C1 segment of cervical spinal cord (tissue), 14 donors: ENCODE results near the gene IGF2BP3.
"Not testable (repeated sequence)": the region's sequence is repeated elsewhere in the genome, so short reads cannot be mapped to it uniquely, and the experiment has no call there.

ENCODE experiments used
- DNase-seq, 14 donors: peaks; one replicate each; lab custom pipeline; 2025; lab: John Stamatoyannopoulos, UW

Gene IGF2BP3

DNA sequence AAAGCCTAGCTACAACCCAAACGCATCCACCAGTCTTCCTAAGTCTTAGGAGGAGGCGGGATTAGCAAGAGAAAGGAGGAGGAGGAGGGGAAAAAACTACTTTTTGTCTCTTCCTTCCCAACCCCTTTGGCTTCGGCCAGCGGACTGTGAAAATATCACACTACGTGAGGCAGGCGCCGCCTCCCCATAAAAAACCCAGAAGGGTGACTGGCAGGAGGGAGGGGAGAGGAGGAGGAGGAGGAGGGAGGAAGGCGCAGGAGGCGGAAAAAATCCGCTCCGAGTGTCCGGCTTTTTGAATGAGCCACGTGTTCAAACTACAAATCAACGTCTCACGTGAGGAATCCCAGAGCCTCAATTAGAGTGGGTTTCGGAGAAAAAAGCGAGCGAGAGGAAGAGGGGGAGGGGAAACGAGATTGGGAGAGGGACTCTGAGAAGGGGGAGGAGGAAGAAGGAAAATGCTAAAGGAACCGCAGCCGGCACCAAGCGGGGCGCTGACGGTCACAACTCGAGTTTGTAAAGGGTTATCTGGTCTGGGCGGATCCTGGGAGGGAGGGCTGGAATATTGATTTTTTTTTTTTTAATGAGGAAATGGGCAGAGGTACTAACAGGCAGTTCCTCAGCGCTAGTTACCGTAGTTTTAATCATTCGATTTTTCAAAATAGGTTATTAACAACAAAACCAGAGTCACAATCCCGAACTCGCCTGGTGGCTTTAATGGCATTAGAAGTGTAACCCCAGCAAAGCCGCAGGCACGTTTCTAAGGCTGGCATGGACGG lies at the start of gene IGF2BP3:
IGF2BP3 (minus strand) TSS at position 162 of the 776 bp plus-strand sequence. CDS start 381 bp downstream, outside the sequence.
- DNase-seq: no peak

DNA sequence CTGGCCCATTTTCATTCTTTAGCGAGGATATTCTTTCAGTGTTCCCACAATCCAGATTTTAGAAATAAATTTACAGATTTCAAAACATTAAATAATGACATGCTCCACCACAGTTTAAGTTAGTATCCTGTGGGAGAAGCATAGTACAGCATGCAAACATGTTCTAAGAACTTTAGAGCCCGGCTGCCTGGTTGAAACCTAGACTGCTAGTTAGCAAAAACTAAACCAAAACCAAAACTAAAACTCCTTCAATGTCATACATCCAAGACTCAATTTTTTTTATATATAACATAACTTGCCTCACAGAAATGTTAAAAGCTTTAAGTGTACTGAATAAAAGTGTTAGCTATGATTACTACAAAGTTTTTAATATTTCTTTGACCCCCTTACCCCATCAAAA lies 44.5 kb upstream of the IGF2BP3 start:
- no peak for DNase-seq

DNA sequence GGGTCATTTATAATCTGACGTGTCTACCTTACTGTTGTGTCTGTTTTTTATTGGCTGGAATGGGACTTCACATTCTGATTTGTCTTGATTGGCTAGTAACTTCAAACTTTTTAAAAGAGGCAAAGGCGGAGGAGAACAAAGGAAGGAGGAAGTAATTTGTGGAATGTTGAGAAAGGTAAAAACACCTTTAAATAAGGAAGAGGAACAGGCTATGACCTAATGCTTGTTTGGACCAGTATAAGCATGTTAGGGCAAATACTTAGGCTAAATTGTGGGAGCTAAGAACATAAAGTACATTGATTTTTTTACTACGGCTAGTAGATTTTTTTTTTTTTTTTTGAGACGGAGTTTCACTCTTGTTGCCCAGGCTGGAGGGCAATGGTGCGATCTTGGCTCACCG lies 43.5 kb upstream of the IGF2BP3 start:
- not testable (repeated sequence) for DNase-seq

DNA sequence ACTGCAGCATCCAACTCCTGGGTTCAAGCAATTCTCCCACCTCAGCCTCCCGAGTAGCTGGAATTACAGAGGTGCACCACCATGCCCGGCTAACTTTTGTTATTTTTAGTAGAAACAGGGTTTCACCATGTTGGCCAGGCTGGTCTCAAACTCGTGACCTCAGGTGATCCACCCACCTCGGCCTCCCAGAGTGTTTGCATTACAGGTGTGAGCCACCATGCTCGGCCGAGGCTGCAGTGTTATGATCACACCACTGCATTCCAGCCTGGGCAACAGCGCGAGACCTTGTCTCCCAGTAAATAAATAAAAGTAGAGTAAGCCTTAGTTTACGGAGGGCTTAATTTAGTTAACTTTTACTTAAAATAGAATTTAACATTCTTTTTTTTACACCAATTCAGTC lies 23.7 kb upstream of the IGF2BP3 start:
- DNase-seq: no peak

DNA sequence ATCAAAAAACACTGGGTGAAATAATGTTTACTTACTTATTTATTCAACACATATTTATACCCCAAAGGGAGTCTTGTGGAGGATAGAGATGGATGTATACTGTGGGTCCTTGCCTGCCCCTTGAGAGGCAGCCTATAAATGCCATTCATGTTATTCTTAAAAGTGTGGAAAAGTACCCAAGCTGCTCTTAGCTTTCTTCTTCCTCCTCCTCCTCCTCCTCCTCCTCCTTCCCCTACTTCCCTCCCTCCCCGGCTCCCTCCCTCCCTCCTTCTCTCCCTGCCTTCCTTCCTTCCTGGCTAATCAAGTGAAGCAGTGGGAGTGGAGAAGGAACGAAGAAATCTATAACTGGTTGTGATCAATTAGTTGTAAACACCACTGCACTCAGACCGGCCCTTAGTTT lies 21.2 kb upstream of the IGF2BP3 start:
- DNase-seq: no peak

DNA sequence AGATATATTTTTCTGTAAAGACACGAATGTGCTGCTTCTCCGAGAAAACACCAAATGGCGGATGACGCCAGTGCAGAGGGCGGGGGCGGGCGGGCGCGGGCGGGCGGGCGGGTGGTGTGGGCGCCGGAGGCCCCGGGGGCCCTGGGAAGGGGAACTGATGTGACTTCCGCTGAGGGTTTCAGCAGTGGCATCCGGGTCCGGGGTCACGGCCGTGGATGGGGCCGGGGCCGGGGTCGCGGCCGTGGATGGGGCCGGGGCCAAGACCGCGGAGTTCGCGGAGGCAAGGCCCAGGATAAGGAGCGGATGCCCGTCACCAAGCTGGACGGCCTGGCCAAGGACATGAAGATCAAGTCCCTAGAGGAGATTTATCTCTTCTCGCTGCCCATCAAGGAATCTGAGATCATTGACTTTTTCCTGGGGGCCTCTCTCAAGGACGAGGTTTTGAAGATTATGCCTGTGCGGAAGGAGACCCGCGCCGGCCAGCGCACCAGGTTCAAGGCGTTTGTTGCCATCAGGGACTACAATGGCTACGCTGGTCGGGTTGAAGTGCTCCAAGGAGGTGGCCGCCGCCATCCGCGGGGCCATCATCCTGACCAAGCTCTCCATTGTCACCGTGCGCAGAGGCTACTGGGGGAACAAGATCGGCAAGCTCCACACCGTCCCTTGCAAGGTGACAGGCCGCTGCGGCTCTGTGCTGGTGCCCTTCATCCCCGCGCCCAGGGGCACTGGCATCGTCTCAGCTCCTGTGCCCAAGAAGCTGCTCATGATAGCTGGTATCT lies 20.3 kb upstream of the IGF2BP3 start:
- peak in 10 of 14 donors; percentile 17 to 63 (median 32) for DNase-seq

DNA sequence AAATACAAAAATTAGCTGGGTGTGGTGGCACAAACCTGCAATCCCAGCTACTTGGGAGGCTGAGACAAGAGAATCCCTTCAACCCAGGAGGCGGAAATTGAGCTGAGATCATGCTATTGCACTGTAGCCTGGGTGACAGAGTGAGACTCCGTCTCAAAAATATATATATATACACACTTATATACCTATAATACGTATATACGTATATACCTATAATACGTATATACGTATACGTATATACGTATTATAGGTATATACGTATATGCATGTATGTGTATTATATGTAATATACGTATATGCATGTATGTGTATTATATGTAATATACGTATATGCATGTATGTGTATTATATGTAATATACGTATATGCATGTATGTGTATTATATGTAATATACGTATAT lies 18.4 kb upstream of the IGF2BP3 start:
- not testable (repeated sequence) for DNase-seq

DNA sequence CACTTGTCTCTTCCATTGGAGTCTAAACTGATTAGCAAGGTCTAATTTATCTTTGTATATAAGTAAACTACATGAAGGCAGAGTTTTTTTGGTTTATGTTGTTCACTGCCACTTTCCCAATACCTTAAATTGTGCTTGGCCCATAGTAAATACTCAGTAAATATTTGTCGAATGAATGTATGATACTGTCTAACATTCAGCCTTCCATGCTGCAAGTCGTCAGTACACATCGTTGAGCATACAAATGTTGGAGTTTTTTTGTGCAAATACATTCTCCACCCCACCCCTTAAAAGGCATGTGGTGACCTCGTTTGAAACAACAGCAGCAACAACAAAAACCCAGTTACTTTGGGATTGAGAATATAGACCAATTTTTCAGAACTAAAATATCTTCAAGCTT lies 17.4 kb upstream of the IGF2BP3 start:
- DNase-seq: no peak

DNA sequence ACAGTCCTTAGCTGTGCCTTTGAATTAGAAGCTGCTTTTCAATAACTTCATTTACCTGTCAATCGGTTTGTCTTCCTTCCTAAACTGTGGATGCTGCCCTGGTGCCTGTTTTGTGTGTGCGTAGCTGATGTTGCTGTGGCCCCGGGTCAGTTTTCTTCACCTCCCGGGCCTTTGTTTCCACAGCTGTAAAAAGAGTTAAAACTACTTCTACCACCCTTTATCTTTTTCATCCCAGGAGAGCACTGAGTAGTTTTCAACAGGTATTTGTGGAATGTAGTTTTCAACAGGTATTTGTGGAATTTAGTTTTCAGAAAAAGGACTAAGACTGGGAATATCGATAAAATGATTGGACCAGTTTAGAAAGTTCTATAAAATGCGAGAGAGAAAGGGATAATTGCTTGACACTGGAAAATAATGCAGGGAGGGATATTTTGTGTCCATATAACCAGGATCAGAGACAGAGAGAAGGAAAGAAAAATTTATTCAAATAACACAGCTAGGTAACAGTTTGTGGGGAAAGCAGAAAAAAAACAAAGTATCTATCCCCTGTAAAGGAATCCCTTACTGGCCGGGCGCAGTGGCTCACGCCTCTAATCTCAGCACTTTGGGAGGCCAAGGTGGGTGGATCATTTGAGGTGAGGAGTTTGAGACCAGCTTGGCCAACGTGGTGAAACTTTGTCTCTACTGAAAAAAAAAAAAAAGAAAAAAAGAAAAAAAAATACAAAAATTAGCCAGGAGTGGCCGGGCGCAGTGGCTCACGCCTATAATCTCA lies 15.9 kb upstream of the IGF2BP3 start:
- DNase-seq: no peak

DNA sequence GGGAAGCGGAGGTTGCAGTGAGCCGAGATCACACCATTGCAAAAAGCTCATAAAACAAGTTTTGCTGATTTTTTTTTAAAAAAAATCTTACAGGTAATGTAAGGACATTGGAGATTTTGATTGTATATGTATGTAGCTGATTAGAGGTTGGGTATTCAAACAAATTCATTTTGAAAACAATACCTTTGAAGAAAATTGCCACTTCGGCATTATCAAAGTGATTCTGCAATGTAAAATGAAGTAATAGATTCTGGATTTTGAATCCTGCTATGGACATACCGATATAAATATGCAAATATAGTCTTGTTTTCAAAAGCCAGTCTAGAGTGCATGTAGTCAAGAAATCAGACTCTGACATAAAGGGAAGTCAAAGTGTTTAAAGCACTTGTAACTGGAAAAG lies 12.4 kb upstream of the IGF2BP3 start:
- no peak for DNase-seq

DNA sequence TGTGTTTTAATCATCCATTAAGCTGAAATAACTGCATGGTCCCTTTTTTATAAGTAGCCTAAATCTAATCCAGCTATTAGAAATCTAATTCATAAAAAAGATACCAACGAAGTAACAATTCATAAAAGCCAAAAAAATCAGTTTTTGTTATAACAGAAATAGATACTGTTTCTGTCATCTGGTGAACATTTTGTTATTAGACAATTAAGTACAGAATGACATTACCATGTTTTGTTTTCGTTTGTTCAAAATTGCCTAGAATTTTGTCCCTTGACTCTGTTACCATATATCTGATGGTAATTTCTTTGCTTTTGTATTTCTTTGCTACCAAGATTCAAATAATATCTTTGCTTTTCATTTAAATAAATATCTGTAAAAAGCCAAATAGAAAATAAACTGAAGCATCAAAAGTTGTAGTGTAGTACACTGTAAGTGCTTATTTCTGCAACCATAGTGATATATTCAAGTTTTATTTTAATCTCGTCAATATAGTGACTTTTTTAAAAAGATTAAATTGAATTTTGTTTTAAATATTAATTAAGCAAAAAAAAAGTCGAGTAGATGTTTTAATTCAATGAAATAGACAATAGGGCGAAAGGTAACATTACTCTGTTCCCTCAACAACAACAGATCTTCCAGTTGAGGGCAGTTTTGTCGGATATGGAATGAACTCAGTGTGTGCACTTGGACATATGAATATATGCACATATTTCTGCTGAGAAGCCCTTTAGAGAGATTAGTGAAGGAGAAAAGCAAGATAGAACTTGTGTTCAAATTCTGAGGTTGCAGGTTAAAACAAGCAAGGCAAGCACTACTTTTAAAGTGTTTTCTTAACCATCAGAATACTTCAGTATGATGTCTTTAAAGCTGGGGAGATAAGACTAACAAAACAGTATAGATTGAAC lies 7.9 kb upstream of the IGF2BP3 start:
- DNase-seq: no peak

DNA sequence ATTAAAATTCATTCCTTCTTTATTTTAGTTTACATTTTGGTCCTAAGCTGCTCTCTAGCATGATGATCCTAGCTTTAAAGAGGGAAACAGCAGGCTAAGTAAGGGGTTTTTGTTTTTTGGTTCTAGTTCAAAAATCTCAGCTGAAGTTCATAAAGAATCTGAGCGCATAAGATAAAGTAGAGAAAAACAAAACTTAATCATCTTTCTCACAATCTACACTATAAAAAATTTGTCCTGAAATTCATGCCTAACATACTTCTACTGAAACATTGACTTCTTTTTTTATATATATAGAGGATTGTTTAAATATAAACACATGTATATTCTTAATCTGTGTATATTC lies 6.8 kb upstream of the IGF2BP3 start:
- DNase-seq: no peak

DNA sequence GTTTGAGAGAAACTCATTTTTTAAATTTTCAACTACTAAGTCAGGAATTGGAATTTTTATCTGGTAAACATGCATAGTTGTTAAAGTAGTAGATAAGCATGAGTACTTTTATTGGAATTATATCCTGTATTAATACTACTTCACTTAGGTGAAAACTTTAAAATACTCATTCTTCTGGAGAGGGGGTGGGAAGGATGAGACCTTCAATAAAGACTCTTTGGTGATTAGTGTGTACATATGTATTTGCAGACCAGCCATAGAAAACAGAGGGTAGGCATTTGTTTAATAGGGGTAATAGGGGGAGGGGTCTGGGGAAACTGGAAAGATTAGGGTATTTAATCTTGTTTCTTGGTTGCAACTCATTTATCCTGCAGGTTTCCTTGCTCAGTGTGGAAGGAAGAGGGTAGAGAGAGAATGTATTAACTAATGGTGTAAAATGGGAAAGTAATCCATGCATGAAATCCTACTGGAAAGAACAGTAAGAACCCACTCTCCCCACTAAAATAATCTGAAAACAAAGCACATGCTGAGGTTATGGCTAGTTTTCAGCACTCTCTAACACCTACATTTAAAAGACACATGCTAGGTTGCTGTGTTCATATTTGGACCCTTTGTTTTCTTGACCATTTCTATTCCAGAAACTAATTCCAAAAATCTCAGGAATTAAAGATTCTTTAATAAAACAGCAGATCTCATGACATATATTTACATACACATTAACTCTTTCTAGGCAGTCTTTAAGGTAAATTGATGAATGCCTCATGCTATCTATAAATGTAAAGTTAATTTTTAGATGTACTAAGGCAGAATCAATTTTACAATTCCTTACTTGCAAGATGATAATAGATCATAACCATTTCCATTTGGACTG lies 6.2 kb upstream of the IGF2BP3 start:
- no peak for DNase-seq

DNA sequence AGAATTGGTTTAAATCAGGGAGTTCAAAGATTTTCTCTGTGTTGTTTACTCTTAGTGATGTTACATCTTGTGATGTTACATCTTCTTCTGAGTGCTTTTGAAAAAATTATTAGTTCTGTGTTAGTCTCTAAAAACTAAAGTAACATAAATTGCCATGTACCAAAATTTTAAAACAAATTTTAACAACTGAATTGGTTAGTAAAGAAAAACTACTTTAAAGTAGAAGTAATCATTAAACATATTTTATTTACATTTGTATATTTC lies 5.2 kb upstream of the IGF2BP3 start:
- DNase-seq: no peak

DNA sequence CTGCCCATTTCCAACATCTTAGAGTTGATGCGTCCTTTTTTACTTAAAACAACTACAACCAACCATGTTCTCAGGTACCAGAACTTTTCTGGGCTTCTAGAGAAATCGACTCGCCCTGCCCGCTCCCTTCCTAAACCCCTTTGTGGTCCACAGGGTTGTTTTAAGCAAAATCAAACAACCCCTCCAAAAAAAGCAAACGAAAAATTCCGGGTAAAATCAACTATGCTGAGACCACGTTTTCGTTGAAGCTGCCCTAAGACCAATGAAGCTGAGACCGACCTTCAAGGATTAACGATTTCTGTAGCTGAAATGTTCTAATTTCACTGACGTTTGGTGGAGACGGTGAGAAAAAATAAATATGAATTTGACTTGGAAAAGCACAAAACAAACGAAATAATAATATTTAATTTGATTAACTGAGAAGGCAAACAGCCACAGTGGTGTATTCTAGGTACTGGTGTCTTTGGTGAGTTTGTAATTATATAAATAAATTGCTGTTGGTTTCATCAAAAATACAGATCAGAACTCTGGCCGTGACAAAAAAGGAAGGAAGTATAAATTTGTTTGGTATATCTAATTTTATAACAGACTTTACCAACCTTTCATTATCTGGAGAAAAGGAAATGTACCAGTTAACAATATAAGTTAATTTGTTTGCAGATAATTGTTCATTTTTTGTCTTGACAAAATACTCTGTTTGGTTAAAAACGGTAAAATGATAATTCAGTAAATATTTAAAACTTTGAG lies 4.7 kb upstream of the IGF2BP3 start:
- no peak for DNase-seq

DNA sequence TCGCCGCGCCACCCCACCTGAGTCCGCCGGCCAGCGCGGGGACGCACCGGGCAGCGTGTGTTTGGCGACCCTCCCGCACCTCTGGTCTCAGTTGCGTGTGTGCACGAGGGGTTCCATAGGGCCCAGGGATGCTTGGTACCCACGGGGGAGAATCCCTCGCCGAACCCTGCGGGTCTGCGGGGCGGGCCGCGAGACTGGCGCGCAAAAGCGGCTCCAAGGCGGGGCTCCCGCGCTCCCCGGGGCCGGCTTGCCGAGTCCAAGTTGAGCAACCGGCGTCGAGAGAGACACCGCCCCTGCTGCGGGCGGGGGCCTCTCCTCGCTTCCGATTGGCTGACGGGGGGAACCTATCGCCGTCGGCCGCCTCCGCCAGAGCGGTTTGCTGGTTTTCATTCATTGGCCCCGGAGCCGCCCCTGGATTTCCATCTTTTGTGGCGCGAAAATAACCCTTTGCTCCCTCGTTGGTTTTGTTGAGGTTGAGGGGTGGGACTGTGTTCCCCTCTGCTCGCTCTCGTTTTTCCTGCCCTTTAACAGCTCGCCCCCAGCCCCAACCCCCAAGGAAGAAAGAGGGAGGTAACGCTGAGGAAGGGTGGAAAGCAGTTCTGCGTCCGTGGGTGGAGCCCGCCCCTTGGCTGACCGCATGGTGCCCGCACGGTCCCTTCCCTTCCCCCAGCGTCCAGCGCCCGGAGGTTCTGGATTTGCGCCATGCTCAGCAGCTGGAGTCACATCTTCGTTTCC lies 4.0 kb upstream of the IGF2BP3 start:
- peak in 4 of 14 donors; percentile 16 to 45 (median 21) for DNase-seq

DNA sequence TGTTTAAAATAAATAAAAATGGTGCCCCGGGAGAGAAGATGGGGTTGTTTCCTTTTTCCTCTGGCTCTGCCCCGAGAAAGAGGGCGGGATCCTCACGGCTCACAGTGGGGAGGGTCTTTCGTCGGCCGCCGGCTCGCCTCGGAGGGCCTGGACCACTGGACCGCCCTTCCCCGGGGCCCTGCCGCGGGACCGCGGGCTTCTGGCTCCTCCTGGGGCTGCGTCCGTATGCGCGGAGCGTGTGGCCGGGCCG lies 3.5 kb upstream of the IGF2BP3 start:
- DNase-seq: no peak

DNA sequence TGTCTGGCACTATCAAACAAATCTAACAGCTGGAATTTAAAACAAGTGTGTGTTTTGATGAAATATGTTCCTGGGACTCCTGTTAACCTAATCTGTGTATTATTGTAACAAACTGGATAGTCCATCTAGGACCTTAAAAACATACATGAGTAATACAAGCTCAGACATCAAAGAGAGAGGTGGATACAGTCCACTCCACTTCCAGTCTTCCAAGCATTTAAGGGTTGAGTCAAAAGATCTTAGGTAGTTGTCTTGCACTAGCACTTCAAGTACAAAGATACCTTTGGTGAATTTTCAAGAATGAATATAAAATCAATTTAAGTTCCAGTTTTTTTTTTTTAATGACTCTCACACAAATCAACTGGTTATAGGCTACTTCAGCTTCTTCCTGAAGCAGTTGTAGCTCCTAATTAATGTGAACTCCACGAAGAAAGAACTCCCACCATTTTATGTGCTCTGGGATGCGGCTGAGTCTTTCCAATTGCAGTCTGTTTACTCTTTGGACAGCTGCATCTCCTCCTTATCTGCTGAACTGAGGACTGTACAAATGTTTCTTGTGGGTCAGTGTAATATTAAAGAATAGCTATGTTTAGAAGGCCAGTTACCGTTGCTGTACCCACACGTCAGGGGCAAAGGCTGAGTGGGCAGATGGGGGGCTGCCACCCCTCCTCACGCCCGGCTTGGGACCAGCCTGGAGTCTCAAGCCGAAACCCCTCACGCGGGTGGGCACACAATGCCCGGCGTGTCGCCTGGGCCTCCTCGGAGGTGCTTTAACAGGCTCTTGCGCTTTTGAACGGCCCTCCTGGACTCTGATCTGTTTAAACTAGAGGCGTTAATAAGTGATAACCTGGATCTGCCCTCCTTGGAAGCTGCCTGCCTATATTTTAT lies 2.9 kb upstream of the IGF2BP3 start:
- DNase-seq: no peak
